ENCODE data around the gene SERPINA5.
"Not testable (repeated sequence)": the region's sequence is repeated elsewhere in the genome, so short reads cannot be mapped to it uniquely, and the experiment has no call there.

Gene SERPINA5

GRCh38 chr14:94633121-94633520 is 51.9 kb downstream of the SERPINA5 start:
- no peak overlapping the region for H3K4me3 ChIP-seq (ENCODE audit: low read length)
- H3K4me2 ChIP-seq (ENCODE audit: low read length): no peak overlapping the region
- H3K36me3 ChIP-seq (ENCODE audit: insufficient read depth, low read length): no peaks in the 10 kb centered on the region
- H3K4me1 ChIP-seq (ENCODE audit: control insufficient read depth, insufficient read depth, low read length): peaks cover 2% of the 10 kb centered on the region
- H3K9ac ChIP-seq (ENCODE audit: low read depth, low read length): no peak overlapping the region
- H3K27me3 ChIP-seq (ENCODE audit: control insufficient read depth, insufficient read depth, low read length): peaks cover 3% of the 10 kb centered on the region
- no peaks in the 10 kb centered on the region for H3K9me3 ChIP-seq (replicated peaks; ENCODE audit: low read length)

DNA sequence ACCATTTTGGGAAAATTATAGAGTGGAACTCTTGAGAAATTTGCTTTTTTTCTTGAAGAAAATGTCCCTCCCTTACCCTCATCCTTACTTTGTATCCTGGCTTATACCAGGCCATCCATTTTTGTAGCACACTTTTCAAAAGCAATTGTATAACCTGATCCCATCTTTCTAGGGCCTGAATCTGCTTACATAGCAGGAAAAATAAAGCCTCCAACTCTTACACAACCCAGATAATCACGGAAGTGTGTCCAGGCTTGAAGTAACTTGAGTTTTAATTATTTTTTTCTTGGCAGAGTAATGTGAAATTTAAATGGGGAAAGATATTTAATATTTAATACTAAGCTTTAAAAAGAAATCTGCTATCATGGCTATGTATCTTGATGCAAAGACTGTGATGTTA is 53.9 kb downstream of the SERPINA5 start:
- Histone ChIP-seq H3K9me3 (replicated peaks; ENCODE audit: low read length) (no peaks in the 10 kb centered on the region), H3K4me3 (ENCODE audit: low read length) (no peak overlapping the region), H3K4me2 (ENCODE audit: low read length) (no peak overlapping the region), H3K4me1 (ENCODE audit: control insufficient read depth, insufficient read depth, low read length) (peaks cover 11% of the 10 kb centered on the region), H3K36me3 (ENCODE audit: insufficient read depth, low read length) (no peaks in the 10 kb centered on the region), H3K27me3 (ENCODE audit: control insufficient read depth, insufficient read depth, low read length) (peaks cover 3% of the 10 kb centered on the region), H3K9ac (ENCODE audit: low read depth, low read length) (no peak overlapping the region)

DNA sequence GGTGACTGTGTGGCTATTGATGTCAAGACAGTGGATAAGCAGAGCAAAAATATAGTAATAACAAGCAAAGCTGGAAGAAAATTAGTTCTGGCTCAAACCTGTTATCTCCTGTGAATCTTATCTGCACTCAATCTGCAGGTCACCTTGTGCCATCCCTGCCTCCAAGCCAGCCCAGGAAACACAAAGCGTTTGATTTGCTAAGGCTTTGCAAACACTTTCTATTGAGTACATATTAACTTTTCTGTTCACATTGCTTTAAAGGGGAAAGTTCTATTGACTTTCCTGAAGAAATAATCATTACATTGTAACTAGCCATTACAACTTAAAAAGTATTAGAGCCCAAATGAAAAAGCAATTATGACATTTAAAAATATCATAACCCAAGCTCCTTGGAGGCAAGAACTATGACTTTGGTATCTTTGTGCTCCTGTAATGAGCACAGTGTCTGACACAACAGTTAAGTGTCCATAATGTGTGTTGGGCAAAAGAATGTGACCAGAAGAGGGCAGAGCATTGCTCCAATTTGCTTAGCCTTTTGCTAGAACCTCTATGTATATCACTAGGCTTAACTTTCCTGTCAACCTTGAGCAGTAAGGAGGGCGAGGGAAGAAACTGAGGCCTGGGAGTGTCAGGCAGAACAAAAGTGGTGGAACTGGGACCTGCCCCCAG is 55.7 kb downstream of the SERPINA5 start:
- Histone ChIP-seq H3K4me1 (ENCODE audit: control insufficient read depth, insufficient read depth, low read length) (peaks cover 11% of the 10 kb centered on the region), H3K36me3 (ENCODE audit: insufficient read depth, low read length) (no peaks in the 10 kb centered on the region), H3K9me3 (replicated peaks; ENCODE audit: low read length) (no peaks in the 10 kb centered on the region), H3K27me3 (ENCODE audit: control insufficient read depth, insufficient read depth, low read length) (peaks cover 3% of the 10 kb centered on the region), H3K4me3 (ENCODE audit: low read length) (no peak overlapping the region), H3K4me2 (ENCODE audit: low read length) (no peak overlapping the region), H3K9ac (ENCODE audit: low read depth, low read length) (no peak overlapping the region)

DNA sequence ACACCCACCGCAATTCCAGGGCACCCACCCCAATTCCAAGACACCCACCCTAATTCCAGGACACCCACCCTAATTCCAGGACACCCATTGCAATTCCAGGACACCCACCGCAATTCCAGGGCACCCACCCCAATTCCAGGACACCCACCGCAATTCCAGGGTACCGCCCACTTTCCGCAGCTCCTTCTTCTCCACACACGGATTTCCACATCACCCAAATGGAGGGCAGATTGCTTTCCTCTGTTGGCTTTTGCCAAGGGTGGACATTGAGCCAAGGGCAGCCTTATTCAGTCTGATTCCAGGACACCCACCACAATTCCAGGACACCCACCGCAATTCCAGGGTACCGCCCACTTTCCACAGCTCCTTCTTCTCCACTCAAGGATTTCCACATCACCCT is 56.6 kb downstream of the SERPINA5 start:
- not testable (repeated sequence) for H3K27me3 ChIP-seq (ENCODE audit: control insufficient read depth, insufficient read depth, low read length); H3K36me3 ChIP-seq (ENCODE audit: insufficient read depth, low read length); H3K4me3 ChIP-seq (ENCODE audit: low read length); H3K4me2 ChIP-seq (ENCODE audit: low read length); H3K9me3 ChIP-seq (replicated peaks; ENCODE audit: low read length); H3K9ac ChIP-seq (ENCODE audit: low read depth, low read length)
- peaks cover 11% of the 10 kb centered on the region for H3K4me1 ChIP-seq (ENCODE audit: control insufficient read depth, insufficient read depth, low read length)

- Histone ChIP-seq H3K27me3 (ENCODE audit: control insufficient read depth, insufficient read depth, low read length) (peaks cover 3% of the 10 kb centered on the region), H3K4me2 (ENCODE audit: low read length) (no peak overlapping the region), H3K4me3 (ENCODE audit: low read length) (no peak overlapping the region), H3K4me1 (ENCODE audit: control insufficient read depth, insufficient read depth, low read length) (peaks cover 11% of the 10 kb centered on the region), H3K36me3 (ENCODE audit: insufficient read depth, low read length) (no peaks in the 10 kb centered on the region), H3K9ac (ENCODE audit: low read depth, low read length) (no peak overlapping the region), H3K9me3 (replicated peaks; ENCODE audit: low read length) (no peaks in the 10 kb centered on the region)
These were observed 57.1 kb downstream of the SERPINA5 start for GRCh38 chr14:94638339-94638738.

DNA sequence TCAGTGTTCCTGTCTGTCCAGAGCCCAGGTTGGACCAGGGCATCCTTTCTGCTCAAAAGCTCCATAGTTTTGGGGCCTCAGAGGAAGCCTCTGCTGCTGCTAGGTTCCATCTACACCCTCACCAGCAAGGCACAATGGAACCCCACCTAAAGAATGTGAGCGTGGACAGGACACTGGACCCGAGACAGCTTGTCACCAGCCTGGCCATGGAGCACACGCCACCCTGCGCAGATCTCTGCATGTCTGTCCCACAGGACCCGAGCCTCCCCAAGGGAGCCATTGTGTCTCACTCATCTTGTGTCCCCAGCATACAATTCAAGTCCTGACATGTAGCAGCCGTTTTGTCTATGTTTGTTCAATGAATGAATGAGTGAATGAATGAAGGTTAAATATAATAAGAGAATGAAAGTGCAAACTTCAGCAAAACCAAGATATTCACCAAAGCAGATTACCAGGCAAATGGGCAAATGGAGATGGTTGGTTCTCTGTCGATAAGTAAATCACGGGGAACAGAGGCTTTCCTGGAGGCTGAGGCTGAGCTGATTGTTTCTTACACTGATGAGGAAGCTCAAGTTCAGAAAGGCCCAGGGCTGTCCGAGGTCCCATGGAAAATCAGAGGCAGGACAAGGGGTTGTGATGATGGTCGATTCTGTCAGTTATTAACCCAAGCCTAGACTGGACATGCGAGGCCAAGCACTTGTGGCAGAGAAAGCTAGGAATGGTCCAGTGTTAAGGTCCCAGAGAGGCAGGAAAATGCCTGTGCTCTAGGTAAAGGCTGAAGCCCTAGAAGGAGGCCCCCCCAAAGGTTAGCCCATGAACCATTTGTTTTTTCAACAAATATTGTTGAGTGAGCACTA is 58.0 kb downstream of the SERPINA5 start:
- Histone ChIP-seq H3K27me3 (ENCODE audit: control insufficient read depth, insufficient read depth, low read length) (no peaks in the 10 kb centered on the region), H3K36me3 (ENCODE audit: insufficient read depth, low read length) (no peaks in the 10 kb centered on the region), H3K4me1 (ENCODE audit: control insufficient read depth, insufficient read depth, low read length) (peaks cover 11% of the 10 kb centered on the region), H3K9me3 (replicated peaks; ENCODE audit: low read length) (no peaks in the 10 kb centered on the region), H3K4me3 (ENCODE audit: low read length) (no peak overlapping the region), H3K4me2 (ENCODE audit: low read length) (no peak overlapping the region), H3K9ac (ENCODE audit: low read depth, low read length) (no peak overlapping the region)

GRCh38 chr14:94640721-94641631 is 59.8 kb downstream of the SERPINA5 start:
- Histone ChIP-seq H3K9me3 (replicated peaks; ENCODE audit: low read length) (no peaks in the 10 kb centered on the region), H3K4me2 (ENCODE audit: low read length) (no peak overlapping the region), H3K4me3 (ENCODE audit: low read length) (no peak overlapping the region), H3K4me1 (ENCODE audit: control insufficient read depth, insufficient read depth, low read length) (peaks cover 11% of the 10 kb centered on the region), H3K36me3 (ENCODE audit: insufficient read depth, low read length) (no peaks in the 10 kb centered on the region), H3K27me3 (ENCODE audit: control insufficient read depth, insufficient read depth, low read length) (no peaks in the 10 kb centered on the region), H3K9ac (ENCODE audit: low read depth, low read length) (no peak overlapping the region)

- H3K4me2 ChIP-seq (ENCODE audit: low read length): no peak overlapping the region
- no peaks in the 10 kb centered on the region for H3K36me3 ChIP-seq (ENCODE audit: insufficient read depth, low read length)
- H3K27me3 ChIP-seq (ENCODE audit: control insufficient read depth, insufficient read depth, low read length): no peaks in the 10 kb centered on the region
- H3K9ac ChIP-seq (ENCODE audit: low read depth, low read length): no peak overlapping the region
- no peaks in the 10 kb centered on the region for H3K9me3 ChIP-seq (replicated peaks; ENCODE audit: low read length)
- no peak overlapping the region for H3K4me3 ChIP-seq (ENCODE audit: low read length)
- H3K4me1 ChIP-seq (ENCODE audit: control insufficient read depth, insufficient read depth, low read length): peaks cover 16% of the 10 kb centered on the region
These were observed 60.4 kb downstream of the SERPINA5 start for GRCh38 chr14:94641632-94641955.

Data from skeletal muscle satellite cell (primary cell).